ENCODE measurements around the gene DYNLL2. TPM values are rescaled to one million over a fixed set of nuclear protein-coding genes. Genes with fewer than 3 reads are reported as not detected.

DYNLL2 gene
- total and polyA plus RNA-seq, 11 donors: 41.4 to 102 (median 74.0) TPM

DNA sequence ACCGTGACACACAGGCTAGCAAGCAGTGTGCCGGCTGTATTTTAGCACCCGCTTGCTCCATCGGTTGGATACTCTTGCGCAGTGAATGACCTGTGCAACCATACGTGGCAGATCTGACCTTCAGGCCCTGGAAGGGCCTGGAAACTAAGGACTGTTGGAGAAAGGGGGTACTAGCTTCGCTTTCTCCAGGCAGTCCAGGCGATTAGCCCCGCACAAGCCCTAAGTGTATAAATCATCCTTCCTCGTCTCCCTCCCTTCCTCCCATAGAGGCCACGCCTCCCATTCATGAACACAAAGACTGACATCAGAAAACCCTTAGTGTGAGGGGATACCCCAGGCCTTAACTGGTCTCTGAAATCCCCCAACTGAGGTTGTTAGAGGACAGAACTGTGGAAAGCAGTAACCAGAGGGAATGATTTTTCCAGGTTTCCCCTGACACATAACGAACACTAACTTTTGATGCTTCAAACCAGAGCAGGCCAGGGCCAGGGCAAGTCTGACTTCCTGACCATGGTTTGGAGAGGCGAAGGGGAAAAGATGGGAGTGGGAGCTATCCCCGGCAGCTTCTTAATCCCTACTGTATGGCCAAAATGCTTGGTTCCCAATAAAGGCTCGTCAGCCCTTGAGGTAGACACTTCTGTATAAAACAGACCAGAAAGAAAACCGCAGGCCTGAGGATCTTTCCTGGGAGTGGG is 1.4 kb upstream of the DYNLL2 start:
- WGBS, 4 donors: 77 to 88% (median 85%) methylated on average over 13 to 16 of the region's 16 CpGs
- Histone ChIP-seq H3K9me3 (no peaks in the 10 kb centered on the region), H3K4me3 (no peak overlapping the region), H3K27ac (no peak overlapping the region), H3K27me3 (peaks cover 0 to 3% (median 0%) of the 10 kb centered on the region in 9 donors), H3K36me3 (peaks cover 0 to 17% (median 3%) of the 10 kb centered on the region in 9 donors), H3K4me1 (peaks cover 5 to 33% (median 28%) of the 10 kb centered on the region in 12 donors)
- ATAC-seq (no peak), DNase-seq (no peak)
- intact Hi-C loops (cut with DNase I): loop anchor here in 6 of 10 donors (2.0 to 10.0 kb wide), 4 partner anchors 74 to 1107 kb away; partner anchors contain the start of genes MRPS23 (in 6 of the 6), SRSF1 (in 3 of the 6) and SCPEP1 (in 1 of the 6)
- TF ChIP-seq POLR2A (IDR thresholded peaks at IDR 0.05): no peak
- TF ChIP-seq, protein P1, sequence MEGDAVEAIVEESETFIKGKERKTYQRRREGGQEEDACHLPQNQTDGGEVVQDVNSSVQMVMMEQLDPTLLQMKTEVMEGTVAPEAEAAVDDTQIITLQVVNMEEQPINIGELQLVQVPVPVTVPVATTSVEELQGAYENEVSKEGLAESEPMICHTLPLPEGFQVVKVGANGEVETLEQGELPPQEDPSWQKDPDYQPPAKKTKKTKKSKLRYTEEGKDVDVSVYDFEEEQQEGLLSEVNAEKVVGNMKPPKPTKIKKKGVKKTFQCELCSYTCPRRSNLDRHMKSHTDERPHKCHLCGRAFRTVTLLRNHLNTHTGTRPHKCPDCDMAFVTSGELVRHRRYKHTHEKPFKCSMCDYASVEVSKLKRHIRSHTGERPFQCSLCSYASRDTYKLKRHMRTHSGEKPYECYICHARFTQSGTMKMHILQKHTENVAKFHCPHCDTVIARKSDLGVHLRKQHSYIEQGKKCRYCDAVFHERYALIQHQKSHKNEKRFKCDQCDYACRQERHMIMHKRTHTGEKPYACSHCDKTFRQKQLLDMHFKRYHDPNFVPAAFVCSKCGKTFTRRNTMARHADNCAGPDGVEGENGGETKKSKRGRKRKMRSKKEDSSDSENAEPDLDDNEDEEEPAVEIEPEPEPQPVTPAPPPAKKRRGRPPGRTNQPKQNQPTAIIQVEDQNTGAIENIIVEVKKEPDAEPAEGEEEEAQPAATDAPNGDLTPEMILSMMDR (IDR thresholded peaks at IDR 0.05): no peak

DNA sequence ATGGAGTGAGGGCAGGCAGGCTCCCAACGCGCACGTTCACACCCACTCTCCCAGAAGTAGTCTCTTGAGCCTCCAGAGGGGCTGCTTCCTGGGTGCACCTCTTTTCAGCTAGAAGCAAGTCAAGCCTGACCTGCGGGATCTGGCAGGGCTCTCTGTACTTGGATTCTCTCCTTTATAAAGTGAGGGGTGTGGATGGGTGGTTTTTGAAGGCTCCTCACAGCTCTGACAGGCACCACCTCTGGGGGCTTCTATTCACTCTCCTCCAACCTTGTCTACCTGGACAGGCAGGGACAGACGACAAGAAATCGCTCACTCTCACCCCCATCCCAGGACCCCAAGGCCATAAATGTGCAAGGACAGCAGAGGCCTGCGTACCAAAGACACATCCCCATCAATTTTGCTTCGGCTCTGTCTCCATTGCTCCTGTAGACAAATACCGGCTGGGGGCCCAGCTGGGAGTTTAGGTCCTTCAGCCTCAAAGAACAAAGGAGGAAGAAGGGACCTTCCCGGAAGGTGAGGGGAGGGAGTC is 814 bp upstream of the DYNLL2 start:
- ATAC-seq: no peak
- intact Hi-C loops (cut with DNase I): loop anchor here in 6 of 10 donors (2.0 to 10.0 kb wide), 4 partner anchors 75 to 1108 kb away; partner anchors contain the start of genes MRPS23 (in 6 of the 6), SRSF1 (in 3 of the 6) and SCPEP1 (in 1 of the 6)
- peak overlapping the region in 9 of 12 donors; percentile 44 to 100 (median 99) for H3K4me3 ChIP-seq

GRCh38 chr17:58083491-58084316 is 485 bp downstream of the DYNLL2 start:
- Histone ChIP-seq H3K27ac (peak overlapping the region; percentile 53 to 99 (median 97)), H3K4me3 (peak overlapping the region; percentile 68 to 100 (median 98)), H3K4me1 (peaks cover 5 to 51% (median 38%) of the 10 kb centered on the region in 12 donors), H3K27me3 (peaks cover 0 to 3% (median 0%) of the 10 kb centered on the region in 9 donors), H3K36me3 (peaks cover 0 to 36% (median 20%) of the 10 kb centered on the region in 9 donors), H3K9me3 (no peaks in the 10 kb centered on the region)
- WGBS, 4 donors: 0 to 1% (median 1%) methylated on average over 39 to 92 of the region's 92 CpGs
- TF ChIP-seq, protein P1 (IDR thresholded peaks at IDR 0.05): no peak
- peak; percentile 9 for TF ChIP-seq POLR2A (IDR thresholded peaks at IDR 0.05)
- intact Hi-C loops (cut with DNase I): loop anchor here in 9 of 10 donors (1.0 to 10.0 kb wide), 5 partner anchors 76 to 1109 kb away; partner anchors contain the start of genes SRSF1 (in 7 of the 9), MRPS23 (in 6 of the 9) and SCPEP1 (in 1 of the 9)
- ATAC-seq: peak; percentile 70 to 85 (median 84)
- DNase-seq: peak; percentile 72 to 88 (median 84)

More for the DNA sequence above, 814 bp upstream of the DYNLL2 start:
- H3K27me3 ChIP-seq: peaks cover 0 to 3% (median 0%) of the 10 kb centered on the region in 9 donors
- H3K27ac ChIP-seq: peak overlapping the region in 11 of 12 donors; percentile 65 to 99 (median 85)
- no peak for DNase-seq
- H3K4me1 ChIP-seq: peaks cover 5 to 39% (median 34%) of the 10 kb centered on the region in 12 donors
- no peaks in the 10 kb centered on the region for H3K9me3 ChIP-seq
- no peak for TF ChIP-seq POLR2A (IDR thresholded peaks at IDR 0.05)
- TF ChIP-seq, protein P1 (IDR thresholded peaks at IDR 0.05): no peak
- WGBS, 4 donors: 78 to 82% (median 79%) methylated on average over 10 of the region's 10 CpGs
- H3K36me3 ChIP-seq: peaks cover 0 to 23% (median 9%) of the 10 kb centered on the region in 9 donors

All from heart left ventricle (tissue), 16 donors.